ENCODE data around the gene EPHA3.

DNA sequence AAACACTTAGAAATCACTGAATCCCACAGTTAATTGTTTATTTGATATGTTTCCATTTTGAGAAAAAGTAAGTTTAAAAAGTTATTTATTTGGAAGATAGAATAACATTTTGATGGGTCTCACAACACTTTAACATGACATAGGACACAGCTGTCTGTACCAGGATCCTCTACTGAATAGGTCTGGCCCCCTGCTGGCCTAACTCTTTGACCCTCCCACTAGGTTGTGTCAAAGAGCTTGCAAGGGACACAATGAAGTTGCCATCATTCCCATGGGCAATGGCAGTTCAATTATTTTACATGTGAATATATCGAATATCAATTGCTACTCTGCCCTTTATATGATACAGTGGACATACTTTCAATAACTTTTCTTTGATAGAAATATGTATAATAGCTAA lies 138.9 kb downstream of the EPHA3 start:
- TF ChIP-seq, protein P1, sequence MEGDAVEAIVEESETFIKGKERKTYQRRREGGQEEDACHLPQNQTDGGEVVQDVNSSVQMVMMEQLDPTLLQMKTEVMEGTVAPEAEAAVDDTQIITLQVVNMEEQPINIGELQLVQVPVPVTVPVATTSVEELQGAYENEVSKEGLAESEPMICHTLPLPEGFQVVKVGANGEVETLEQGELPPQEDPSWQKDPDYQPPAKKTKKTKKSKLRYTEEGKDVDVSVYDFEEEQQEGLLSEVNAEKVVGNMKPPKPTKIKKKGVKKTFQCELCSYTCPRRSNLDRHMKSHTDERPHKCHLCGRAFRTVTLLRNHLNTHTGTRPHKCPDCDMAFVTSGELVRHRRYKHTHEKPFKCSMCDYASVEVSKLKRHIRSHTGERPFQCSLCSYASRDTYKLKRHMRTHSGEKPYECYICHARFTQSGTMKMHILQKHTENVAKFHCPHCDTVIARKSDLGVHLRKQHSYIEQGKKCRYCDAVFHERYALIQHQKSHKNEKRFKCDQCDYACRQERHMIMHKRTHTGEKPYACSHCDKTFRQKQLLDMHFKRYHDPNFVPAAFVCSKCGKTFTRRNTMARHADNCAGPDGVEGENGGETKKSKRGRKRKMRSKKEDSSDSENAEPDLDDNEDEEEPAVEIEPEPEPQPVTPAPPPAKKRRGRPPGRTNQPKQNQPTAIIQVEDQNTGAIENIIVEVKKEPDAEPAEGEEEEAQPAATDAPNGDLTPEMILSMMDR (IDR thresholded peaks at IDR 0.05), result no peak
- no peak for TF ChIP-seq POLR2A (IDR thresholded peaks at IDR 0.05)

Measured in body of pancreas (tissue), 4 donors.